Sciatic nerve (tissue), 2 donors: ENCODE data around the gene NANOGP8. TPM values are rescaled to one million over a fixed set of nuclear protein-coding genes. Genes with fewer than 3 reads are reported as not detected.
"Not testable (repeated sequence)": the region's sequence is repeated elsewhere in the genome, so short reads cannot be mapped to it uniquely, and the experiment has no call there.

Source experiments
- ATAC-seq: fragments of 200-7000 bp; cut with Tn5 transposase; one replicate; pipeline ENCODE4 v1.9.1; 2020; ENCODE audit warnings: mild to moderate bottlenecking, moderate library complexity
- DNase-seq: peaks from one replicate; pipeline ENCODE4 v3.0.0-alpha.2; 2020; ENCODE audit warnings: low spot score
- intact Hi-C: fragments of 100-400 bp; cut with DNase I; formaldehyde crosslinking; loops from one replicate; pipeline ENCODE4 v1.14.2; 2022
- total RNA-seq: library from RNA; stranded (reverse); fragmentation: NEBNext Ultra II Directional; extraction: Animal tissue kit (Norgen Biotek cat#: 25700); gene quantifications from one replicate; pipeline ENCODE4 v1.2.1, GENCODE V29; 2021
- donor health status: DM: no; HTN: no; CAD: no.
- donor health status: DM: no; HTN: no; CAD: no.

NANOGP8 gene, protein sequence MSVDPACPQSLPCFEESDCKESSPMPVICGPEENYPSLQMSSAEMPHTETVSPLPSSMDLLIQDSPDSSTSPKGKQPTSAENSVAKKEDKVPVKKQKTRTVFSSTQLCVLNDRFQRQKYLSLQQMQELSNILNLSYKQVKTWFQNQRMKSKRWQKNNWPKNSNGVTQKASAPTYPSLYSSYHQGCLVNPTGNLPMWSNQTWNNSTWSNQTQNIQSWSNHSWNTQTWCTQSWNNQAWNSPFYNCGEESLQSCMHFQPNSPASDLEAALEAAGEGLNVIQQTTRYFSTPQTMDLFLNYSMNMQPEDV
- total RNA-seq = 0.98 TPM

DNA sequence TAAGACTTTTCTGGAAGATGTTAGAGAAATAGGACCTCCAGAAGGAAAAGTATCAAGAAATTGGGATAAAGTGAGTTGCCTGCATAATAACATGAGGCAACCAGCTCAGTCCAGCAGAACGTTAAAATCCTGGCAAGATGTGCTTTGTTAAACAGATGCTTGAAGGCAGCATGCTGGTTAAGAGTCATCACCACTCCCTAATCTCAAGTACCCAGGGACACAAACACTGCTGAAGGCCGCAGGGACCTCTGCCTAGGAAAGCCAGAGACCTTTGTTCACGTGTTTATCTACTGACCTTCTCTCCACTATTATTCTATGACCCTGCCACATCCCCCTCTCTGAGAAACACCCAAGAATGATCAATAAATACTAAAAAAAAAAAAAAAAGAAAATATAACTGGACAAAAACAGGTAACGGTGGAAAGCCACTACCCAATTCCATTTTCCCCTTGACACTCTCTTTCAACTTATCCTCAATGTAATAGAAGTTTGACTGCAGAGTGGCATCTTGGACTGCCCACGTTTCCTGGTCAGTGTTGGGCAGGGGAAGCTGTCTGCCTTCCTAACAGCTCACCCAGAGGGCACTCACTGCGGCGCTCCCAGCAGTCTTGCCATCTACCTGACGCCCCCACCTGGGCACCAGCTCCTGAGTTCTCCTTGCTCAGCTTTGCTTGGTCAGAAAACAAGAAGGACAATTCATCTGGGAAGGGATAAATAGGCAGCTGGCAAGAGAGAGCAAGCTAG lies at the start of gene NANOGP8:
Gene NANOGP8, minus strand, starts transcription at position 120 of the 744 bp plus-strand sequence. CDS start 185 bp downstream, outside the sequence.
- ATAC-seq, DNase-seq, intact Hi-C loops: not testable (repeated sequence)

DNA sequence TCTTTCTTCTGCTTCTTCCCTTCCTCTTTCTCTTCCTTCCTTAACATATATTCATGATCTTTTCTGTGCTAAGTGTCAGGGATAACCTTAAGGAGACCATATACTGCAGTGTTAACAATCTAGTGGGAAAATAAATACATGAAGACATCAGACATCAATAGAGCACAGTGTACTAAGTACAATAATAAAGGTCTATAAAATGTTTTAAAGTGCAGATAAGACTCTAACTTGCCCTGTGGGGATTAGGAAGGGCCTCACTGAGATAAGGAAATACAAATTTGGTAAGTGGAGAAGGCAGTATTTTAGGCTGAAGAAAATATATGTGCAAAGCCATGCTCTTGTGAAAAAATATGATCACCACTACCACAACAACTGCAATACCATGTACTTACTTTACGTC lies 49.2 kb upstream of the NANOGP8 start:
- DNase-seq (no peak), ATAC-seq (no peak)
- intact Hi-C loops = no loop called here

DNA sequence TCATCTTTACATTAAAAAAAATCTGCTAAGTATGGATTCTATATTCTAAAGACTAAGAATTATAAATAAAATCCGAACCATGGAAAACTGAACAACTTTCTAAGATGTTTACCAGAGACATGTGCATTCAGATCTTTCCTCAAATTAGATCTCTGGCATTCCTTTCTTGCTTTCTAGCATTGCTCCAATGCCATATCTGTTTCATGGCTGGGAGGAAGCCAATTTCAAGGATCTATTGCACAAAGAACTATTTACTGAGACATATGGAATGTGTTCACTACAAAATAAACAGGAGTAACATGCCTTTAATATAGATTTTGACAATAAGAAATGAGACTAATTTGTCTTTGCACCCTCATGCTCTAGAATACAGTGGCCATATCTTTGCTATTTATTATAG lies 45.1 kb upstream of the NANOGP8 start:
- intact Hi-C loops = no loop called here
- ATAC-seq (no peak), DNase-seq (no peak)

DNA sequence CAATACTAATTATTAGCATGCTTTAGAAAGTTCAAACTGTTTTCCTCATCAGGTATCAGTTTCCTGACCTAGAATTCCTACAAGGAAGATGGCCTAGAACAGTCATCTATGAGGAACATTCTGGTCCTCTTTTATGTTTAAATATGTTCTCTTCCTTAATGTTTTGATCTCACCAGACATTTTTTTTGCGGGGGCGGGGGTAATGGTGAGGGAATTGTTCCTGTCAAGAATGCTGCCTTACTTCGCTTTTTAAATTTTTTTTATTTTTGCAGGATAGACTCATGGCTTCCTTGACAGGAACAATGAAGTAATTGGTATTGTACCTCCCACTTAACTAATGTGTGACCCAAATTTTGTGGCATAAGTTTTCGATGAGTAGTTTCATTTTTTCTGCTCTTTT lies 44.3 kb upstream of the NANOGP8 start:
- intact Hi-C loops = no loop called here
- ATAC-seq (no peak), DNase-seq (no peak)

DNA sequence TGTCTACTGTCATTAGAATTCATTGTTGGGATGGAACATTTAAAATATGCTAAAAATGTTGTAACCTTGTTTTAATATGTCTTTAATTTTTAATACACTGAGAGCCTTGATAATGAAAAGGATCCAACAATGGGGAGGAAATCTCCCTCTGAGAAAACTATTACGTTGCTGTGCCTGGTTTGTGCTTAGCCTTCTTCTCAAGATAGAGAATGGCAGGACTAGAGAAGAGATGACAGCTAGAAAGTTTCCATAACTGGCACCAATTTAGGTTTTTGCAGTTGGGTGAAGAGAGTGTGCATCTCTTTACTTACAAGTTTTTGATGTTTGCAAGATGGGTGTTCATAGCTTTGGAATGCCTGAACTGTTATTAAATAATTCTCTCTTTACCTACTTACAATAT lies 42.6 kb upstream of the NANOGP8 start:
- intact Hi-C loops = no loop called here
- ATAC-seq = no peak
- DNase-seq = no peak

DNA sequence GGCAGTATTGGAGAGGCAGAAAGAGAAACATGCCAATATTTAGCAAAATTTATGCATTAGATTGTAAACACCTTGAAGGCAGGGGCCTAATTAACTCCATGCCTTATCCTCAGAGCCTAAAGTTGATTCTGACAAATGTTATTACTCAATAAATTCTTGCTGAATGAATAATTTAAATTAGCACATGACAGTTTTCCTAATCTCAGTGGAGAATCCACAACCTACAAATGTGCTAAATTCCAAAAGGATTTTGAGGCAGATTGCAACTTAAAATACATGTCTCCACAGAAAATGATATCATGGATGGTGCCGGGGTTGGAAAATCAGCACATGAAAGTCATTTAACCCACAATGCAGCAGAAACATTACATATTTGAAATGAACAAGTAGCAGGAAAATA lies 41.1 kb upstream of the NANOGP8 start:
- ATAC-seq (no peak), DNase-seq (no peak)
- intact Hi-C loops = no loop called here

DNA sequence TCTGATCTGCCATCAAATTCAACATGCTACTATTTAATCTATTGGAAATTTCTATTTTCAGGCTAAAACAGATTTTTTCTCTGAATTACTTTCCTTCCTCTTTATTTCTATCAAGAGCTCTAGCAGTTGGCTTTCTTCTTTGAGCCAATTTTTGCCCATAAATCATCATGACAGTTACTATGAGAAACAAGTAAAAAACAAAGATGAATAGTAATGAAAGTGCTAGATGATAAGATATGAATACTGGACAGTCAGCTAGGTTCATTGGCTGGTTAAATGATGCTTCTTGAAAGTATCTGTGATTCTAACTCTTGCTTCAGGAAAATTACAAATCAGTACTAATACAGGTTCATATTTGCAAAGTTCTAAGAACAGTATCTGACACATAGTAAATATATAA lies 38.6 kb upstream of the NANOGP8 start:
- no peak for DNase-seq
- intact Hi-C loops = no loop called here
- ATAC-seq = no peak

DNA sequence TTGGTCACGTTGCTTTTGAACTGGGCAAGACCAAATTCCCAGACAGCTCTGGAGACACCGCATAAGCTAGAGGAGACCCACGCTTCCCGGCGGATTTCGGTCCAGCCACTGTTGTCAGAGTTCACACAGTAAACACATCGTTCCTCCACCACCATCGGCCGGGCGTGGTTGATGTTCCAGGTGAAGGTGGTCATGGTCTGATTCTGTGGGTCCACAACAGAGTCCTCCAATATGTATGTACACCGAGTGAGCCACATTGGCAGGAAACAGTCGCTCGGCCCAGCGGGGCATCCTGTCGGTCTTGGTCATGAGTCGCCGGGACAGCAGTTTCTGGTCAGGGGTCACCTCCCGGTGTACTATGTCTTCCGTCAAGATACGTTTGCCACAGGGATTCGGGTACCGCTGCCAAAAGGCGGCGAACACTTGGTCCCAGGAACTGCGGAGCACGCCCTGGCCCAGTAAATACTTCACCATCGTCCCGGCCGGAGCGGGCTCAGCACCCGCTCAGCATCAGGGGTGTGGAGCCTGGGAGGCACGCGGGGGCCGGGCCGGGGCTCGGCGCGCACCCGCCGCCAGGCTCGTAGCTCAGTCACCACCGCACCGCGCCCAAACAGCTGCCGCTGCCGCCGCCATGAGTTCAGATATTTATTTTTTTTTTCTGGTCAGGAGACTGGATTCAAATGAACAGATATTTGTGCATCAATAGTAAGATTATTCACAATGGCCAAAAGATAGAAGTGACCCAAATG lies 36.7 kb upstream of the NANOGP8 start:
- DNase-seq (no peak), ATAC-seq (no peak)
- intact Hi-C loops = no loop called here

DNA sequence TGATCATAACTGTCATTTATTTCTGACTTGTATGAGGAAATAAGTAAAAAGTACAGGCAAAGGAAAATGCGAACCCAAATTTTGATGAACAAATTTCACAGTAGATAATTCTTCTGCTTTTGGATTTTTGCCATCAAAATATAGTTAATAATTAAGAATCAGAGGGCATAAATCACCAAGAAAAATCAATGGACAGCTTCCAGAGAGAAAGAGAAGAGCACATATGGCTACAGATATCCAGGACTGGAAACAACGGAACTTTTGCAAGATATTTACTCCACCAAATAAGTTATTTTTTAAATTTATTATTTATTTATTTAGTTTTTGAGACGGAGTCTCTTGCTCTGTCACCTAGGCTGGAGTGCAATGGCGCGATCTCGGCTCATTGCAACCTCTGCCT lies 35.1 kb upstream of the NANOGP8 start:
- ATAC-seq = no peak
- DNase-seq = no peak
- intact Hi-C loops = no loop called here

DNA sequence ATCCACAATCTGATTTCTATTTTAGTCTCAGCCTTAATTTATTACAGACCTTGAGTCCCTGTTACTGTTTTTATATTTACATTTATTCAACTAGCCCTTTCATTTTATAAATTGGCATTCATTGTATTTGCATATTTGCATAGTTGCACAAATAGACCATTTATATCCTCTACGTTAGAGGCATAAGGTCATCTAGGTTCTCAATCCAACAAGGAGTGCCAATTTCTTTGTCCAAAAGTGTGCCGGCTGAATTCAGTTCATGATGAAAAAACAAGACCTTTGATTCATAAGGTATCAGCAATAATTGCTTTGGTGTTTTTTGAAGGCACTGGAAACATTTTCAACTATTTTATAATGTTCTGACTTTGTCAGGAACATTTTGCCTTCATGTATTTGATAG lies 33.9 kb upstream of the NANOGP8 start:
- intact Hi-C loops = no loop called here
- DNase-seq (no peak), ATAC-seq (no peak)

DNA sequence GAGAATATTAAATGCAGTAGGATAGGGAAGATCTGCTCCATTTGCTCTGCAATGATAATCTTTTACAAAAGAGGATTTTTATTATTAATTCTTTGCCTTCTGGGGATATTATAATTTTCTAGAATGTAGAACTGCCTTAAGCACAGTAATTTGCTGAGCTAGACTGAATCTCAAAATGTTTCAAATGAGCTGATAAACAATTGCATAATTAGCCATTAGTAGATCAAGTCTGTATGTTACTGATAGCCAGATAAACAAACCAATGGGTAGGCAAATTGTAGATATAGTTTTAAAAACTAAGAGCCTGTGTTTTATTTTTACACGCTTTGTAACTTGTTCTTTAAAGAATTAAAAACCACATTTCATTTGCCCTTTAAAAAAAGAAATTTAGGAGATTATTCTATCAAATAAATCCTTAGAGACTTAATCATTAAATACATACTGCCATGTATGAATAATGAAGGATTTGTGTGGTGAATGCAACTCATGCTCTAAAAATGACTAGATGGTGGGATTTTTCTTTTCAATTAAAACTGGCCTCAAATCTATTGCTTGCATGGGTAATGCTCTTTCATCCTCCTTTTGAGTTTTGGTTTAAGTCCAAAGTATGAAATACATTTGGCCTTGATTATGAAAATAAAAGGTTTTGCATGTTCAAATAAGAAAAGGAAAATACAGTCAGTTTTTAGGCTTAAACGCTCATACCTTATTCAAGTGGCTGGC lies 32.6 kb upstream of the NANOGP8 start:
- no peak for ATAC-seq
- intact Hi-C loops = no loop called here
- no peak for DNase-seq

DNA sequence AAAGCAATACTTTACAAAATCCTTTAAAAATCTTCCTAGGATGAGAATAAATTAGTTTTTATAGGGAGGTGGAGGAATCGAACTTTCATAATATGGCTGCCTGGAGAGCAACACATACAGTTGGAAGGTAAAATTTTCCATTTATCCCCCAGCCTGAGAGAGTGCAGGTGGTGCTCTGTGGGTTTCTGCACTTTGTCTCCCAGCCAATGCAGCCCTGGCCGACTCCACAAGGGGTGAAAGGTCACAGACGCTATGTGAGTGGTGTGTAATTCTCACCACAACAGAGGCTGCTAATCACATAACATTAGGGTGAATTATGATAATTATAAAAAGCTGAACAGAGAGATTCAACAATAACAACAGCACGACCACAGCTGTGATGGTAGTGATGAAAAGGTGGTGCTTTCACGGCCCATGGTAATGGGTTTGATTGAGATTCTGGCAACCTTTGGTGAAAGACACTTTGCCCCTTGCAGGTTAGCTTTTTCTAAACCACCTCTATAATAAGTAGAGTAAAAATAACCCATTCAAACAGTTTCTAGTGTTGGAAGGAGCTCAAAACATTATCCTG lies 30.1 kb upstream of the NANOGP8 start:
- DNase-seq (no peak), ATAC-seq (no peak)
- intact Hi-C loops = no loop called here

DNA sequence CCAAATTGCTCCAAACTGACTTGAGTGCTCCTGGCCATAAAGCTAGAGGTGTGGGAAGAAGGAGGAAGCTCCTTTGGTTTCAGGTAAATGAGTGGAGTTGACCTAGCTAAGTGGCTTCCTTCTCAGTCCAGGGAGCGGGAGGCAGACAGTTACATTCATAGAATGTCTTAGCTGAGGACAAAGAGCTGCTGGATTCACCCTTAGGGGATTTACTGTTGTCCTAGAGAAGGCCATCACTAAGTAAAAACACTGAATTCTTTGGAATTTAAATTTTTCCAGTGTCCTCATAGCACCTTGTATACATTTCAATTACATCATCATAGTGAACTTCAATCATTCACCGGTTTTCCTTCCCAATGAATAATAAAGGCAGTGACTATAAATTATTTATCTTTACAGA lies 27.3 kb upstream of the NANOGP8 start:
- ATAC-seq (no peak), DNase-seq (no peak)
- intact Hi-C loops = no loop called here

DNA sequence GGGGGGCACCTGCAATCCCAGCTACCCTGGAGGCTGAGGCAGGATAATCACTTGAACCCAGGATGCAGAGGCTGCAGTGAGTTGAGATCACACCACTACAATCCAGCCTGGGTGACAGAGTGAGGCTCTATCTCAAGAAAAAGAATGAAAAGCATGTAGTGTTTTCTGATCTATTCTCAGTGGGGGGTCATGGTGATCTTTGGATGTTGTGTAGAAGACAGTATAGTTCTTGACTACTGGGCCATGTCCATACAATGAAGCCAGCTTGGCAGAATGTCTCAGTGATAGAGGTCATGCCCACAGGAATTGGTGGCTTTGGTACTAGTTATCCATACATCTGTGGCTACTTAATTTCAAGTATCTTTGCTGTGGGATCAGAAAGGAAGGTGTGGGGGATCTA lies 26.8 kb upstream of the NANOGP8 start:
- DNase-seq (no peak), ATAC-seq (no peak)
- intact Hi-C loops = no loop called here

DNA sequence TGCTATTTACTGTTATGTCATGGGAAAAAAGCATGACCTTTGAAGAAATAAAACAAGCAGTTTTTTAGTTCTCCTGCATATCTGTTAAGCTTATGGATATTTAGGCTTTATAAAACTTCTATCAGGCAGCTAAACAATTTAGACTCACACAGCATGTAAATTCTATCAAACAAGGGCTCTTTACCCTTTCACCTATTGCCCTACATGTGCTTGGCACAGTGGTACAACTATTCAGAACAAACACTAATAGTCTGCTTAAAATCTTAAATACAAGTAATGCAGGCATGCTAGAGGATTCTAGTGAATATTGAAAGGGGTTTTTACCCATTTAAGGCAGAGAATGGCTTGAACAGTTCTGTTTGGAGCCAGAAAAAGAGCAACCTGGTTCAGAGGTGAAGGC lies 23.4 kb upstream of the NANOGP8 start:
- ATAC-seq = no peak
- intact Hi-C loops = no loop called here
- DNase-seq = no peak

DNA sequence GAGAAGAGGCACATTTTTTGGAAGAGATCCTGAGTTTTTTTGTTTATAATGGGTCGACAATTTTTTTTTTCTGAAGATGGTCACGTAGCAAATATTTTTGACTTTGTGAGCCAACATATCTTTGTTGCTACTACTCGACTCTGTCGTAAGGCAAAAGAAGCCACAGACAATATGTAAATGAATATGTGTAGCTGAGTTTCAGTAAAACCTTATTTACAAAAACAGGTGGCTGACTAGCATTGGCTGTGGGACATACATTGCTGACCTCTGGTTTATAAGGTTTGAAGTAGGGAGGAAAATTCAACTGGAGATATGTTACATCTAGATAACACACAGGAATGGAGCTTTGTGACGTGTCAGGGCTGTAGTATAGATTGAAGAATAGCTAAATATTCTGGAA lies 22.5 kb upstream of the NANOGP8 start:
- ATAC-seq = no peak
- intact Hi-C loops = no loop called here
- no peak for DNase-seq

DNA sequence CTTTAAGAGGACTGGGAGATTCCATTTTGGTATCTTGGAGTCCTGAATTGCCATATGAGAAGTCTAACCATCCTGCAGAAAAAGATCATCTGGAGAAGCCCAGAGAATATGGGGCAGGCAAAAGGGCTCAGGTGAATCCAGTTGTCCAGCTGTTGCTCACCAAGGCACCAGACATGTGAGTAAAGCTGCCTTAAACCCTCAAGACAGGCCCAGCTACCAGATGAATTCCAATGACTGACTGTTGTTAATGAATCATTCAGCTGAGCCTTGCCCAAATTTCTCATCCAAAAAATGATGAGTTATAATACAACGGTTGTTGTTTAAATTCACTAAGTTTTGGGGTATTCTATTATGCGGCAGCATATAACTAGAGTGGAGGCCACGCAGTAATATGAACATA lies 22.0 kb upstream of the NANOGP8 start:
- no peak for DNase-seq
- ATAC-seq = no peak
- intact Hi-C loops = no loop called here

DNA sequence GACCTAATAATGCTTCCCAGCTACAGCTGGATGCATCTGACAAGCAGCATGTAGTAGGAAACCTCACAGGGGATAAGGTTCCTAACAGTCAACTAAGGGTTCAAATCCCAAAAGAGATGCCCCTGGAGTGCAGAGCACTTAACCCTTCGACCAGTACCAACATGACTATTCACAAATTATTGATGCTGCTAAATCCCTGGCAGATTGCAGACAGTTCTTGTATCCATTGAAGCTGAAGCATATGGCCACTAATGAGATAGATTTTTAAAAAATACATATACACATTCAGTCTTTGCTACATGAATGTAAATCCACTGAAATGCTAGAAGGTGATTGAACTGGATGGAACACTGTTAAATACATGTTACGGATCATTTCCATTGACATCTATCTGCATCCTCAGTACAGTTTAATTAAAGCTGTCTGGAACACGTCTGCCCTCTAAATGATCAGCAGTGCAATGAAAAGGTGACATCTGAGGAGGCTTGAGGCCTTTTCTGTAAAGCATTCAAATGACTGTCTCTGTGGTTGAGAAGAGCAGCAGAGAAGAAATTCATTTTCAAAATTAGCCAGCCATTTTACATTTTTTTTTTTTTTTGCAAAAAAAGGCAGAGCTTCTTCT lies 19.5 kb upstream of the NANOGP8 start:
- intact Hi-C loops = no loop called here
- ATAC-seq (no peak), DNase-seq (no peak)

DNA sequence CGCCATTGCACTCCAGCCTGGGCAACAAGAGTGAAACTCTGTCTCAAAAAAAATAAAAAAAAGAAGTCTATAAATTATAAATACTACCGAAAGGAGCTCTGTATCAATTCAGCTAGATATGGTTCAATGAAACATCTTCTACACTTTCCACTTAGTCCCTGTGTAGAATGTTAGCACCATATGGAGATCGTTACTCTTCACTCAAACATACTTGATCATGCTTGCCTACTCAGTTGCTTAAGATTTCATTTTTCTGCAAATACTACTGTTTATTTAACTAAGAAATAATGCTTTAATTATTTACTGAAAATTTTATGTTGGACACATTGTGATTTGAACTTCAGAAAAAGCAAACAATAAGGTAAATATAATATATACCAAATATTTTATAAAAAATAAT lies 17.1 kb upstream of the NANOGP8 start:
- intact Hi-C loops = no loop called here
- DNase-seq (no peak), ATAC-seq (no peak)
